Right renal cortex interstitium (tissue), 3 donors: ENCODE data around the gene GSN. TPM values are rescaled to one million over a fixed set of nuclear protein-coding genes. Genes with fewer than 3 reads are reported as not detected.

Source experiments
- DNase-seq, 3 donors: peaks; one replicate each; pipeline ENCODE4 v3.0.0-alpha.2; 2013; ENCODE audit warnings: low read depth in 3 of 3, low spot score in 2 of 3
- polyA plus RNA-seq, 3 donors: library from polyadenylated mRNA; unstranded; fragments of 120-200 nt; gene quantifications; one replicate each; pipeline ENCODE4 v1.2.1, GENCODE V29; 2013; ENCODE audit not compliant: insufficient read length in 3 of 3

The GSN gene
- polyA plus RNA-seq, 3 donors = 144 to 177 (median 171) TPM

GRCh38 chr9:121322037-121322736, 54.2 kb downstream of the GSN start:
- no peak for DNase-seq

GRCh38 chr9:121322737-121323448, 54.9 kb downstream of the GSN start:
- no peak for DNase-seq

GRCh38 chr9:121323449-121324151, 55.6 kb downstream of the GSN start:
- DNase-seq = no peak

- no peak for DNase-seq
Measured at GRCh38 chr9:121324316-121324715, 56.4 kb downstream of the GSN start.

GRCh38 chr9:121324755-121325154, 56.8 kb downstream of the GSN start:
- no peak for DNase-seq

- DNase-seq = no peak
Measured at GRCh38 chr9:121325387-121325786, 57.4 kb downstream of the GSN start.

- no peak for DNase-seq
Measured at GRCh38 chr9:121326130-121326838, 58.3 kb downstream of the GSN start.

GRCh38 chr9:121326901-121327613, 59.1 kb downstream of the GSN start:
- no peak for DNase-seq

- DNase-seq = no peak
Measured at GRCh38 chr9:121328476-121328875, 60.5 kb downstream of the GSN start.

- no peak for DNase-seq
Measured at GRCh38 chr9:121328876-121329681, 61.1 kb downstream of the GSN start.

- DNase-seq = no peak
Measured at GRCh38 chr9:121331549-121331948, 63.6 kb downstream of the GSN start.

GRCh38 chr9:121331992-121332685, 64.2 kb downstream of the GSN start:
- no peak for DNase-seq

- DNase-seq = no peak
Measured at GRCh38 chr9:121333950-121334773, 66.2 kb downstream of the GSN start.

- DNase-seq = no peak
Measured at GRCh38 chr9:121336665-121337064, 68.7 kb downstream of the GSN start.

- no peak for DNase-seq
Measured at GRCh38 chr9:121339437-121339836, 71.5 kb downstream of the GSN start.

GRCh38 chr9:121340676-121341392, 72.9 kb downstream of the GSN start:
- DNase-seq = no peak

GRCh38 chr9:121344184-121344583, 76.2 kb downstream of the GSN start:
- no peak for DNase-seq

GRCh38 chr9:121345070-121345469, 77.1 kb downstream of the GSN start:
- DNase-seq = no peak
